Psoas muscle (tissue), 8 donors: ENCODE data around the gene PEX19. TPM values are rescaled to one million over a fixed set of nuclear protein-coding genes. Genes with fewer than 3 reads are reported as not detected.

Source experiments
- ATAC-seq, 4 donors: fragments of 200-7000 bp; cut with Tn5 transposase; one replicate each; pipeline ENCODE4 v1.9.1; 2020; ENCODE audit warnings: moderate library complexity in 3 of 4, mild to moderate bottlenecking in 2 of 4
- DNase-seq, 2 donors: peaks; one replicate each; pipeline ENCODE4 v3.0.0-alpha.2; 2020
- H3K27ac ChIP-seq: fragments of 200-600 bp; one replicate; pipeline ENCODE4 v1.8.0; 2022
- H3K27me3 ChIP-seq, 3 donors: fragments of 200-600 bp in 1 of 3; one replicate each; pipeline versions ENCODE4 v1.6.1 to v1.8.0; 2013 to 2022; ENCODE audit warnings: low read length in 2 of 3, mild to moderate bottlenecking in 2 of 3, moderate library complexity in 1 of 3; ENCODE audit not compliant: insufficient read depth in 3 of 3
- H3K36me3 ChIP-seq, 2 donors: fragments of 200-600 bp in 1 of 2; one replicate each; pipeline versions ENCODE4 v1.6.1 to v1.8.0; 2013 to 2022; ENCODE audit warnings: low read depth in 1 of 2, mild to moderate bottlenecking in 1 of 2, moderate library complexity in 1 of 2; ENCODE audit not compliant: insufficient read depth in 1 of 2
- H3K4me1 ChIP-seq: fragments of 200-600 bp; one replicate; pipeline ENCODE4 v1.8.0; 2022
- H3K4me3 ChIP-seq: fragments of 200-600 bp; one replicate; pipeline ENCODE4 v1.8.0; 2022; ENCODE audit warnings: mild to moderate bottlenecking
- H3K9me3 ChIP-seq: fragments of 200-600 bp; one replicate; pipeline ENCODE4 v1.8.0; 2022
- WGBS, 3 donors: extraction: QIAGEN DNeasy Blood & Tissue Kit; methylation state at CpG; one replicate each; pipeline versions ENCODE4 v1.1.6 to v1.1.7; 2013; 5-methylcytosine and 5-hydroxymethylcytosine counted together
- intact Hi-C, 2 donors: fragments of 100-400 bp; cut with DNase I; formaldehyde crosslinking; loops; one replicate each; pipeline versions ENCODE4 v1.11.0 to v1.14.2; 2022
- polyA plus RNA-seq, 3 donors: library from polyadenylated mRNA; stranded (reverse); fragments of 200-250 nt; gene quantifications; one replicate each; pipeline ENCODE4 v1.2.3, GENCODE V29; 2013
- total RNA-seq, 4 donors: library from RNA; stranded (reverse); fragmentation: NEBNext Ultra II Directional in 2 of 4; extraction: Animal tissue kit (Norgen Biotek cat#: 25700) in 2 of 4; gene quantifications; one replicate each; pipeline versions ENCODE4 v1.2.1 to v1.2.4, GENCODE V29; 2021 to 2023
- TF ChIP-seq, protein P1 (sequence below): fragments of 200-600 bp; IDR thresholded peaks from one replicate; pipeline ENCODE4 v1.8.0; 2022; ENCODE audit warnings: antibody characterized with exemption
- donor health status: healthy with polysubstance abuse.
- donor health status: DM: no; HTN: no; CAD: no; lungs with moderate emphysema.
- donor health status: Bipolar disorder and iron deficiency.
- donor health status: healthy.
- donor health status: DM: yes; HTN: yes; CAD: no.
- donor health status: DM: no; HTN: no; CAD: no.
- donor health status: DM: no; HTN: no; CAD: no.
- donor health status: DM: yes; HTN: yes; CAD: no.

Gene PEX19
- total and polyA plus RNA-seq, 7 donors = 30.2 to 117 (median 78.1) TPM

DNA sequence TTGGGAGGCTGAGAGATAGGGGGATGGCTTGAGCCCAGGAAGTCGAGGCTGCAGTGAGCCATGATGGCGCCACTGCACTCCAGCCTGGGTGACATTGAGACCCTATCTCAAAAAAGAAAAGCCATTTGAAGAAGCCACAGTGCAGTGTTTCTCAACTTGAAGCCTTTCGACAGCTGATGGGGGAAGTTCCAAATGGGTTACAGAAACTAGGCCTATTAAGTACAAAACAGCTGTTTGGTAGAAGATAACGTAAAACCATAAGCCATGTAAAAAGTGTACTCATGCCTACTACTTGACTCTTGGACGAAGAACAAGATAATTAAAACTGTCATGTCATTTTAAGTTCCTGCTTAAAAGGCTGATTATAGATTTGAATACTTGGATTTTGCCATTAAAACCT lies 41.5 kb upstream of the PEX19 start:
- DNase-seq = no peak
- TF ChIP-seq, protein P1, sequence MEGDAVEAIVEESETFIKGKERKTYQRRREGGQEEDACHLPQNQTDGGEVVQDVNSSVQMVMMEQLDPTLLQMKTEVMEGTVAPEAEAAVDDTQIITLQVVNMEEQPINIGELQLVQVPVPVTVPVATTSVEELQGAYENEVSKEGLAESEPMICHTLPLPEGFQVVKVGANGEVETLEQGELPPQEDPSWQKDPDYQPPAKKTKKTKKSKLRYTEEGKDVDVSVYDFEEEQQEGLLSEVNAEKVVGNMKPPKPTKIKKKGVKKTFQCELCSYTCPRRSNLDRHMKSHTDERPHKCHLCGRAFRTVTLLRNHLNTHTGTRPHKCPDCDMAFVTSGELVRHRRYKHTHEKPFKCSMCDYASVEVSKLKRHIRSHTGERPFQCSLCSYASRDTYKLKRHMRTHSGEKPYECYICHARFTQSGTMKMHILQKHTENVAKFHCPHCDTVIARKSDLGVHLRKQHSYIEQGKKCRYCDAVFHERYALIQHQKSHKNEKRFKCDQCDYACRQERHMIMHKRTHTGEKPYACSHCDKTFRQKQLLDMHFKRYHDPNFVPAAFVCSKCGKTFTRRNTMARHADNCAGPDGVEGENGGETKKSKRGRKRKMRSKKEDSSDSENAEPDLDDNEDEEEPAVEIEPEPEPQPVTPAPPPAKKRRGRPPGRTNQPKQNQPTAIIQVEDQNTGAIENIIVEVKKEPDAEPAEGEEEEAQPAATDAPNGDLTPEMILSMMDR = no peak
- WGBS, 3 donors = 57 to 81% (median 70%) methylated on average over 5 of the region's 5 CpGs
- Histone ChIP-seq H3K4me1 (no peaks in the 10 kb centered on the region), H3K4me3 (no peak overlapping the region), H3K9me3 (no peaks in the 10 kb centered on the region), H3K36me3 (peaks cover 16 to 99% of the 10 kb centered on the region in 2 donors), H3K27ac (no peak overlapping the region), H3K27me3 (no peaks in the 10 kb centered on the region)
- ATAC-seq = no peak
- intact Hi-C loops = no loop called here

DNA sequence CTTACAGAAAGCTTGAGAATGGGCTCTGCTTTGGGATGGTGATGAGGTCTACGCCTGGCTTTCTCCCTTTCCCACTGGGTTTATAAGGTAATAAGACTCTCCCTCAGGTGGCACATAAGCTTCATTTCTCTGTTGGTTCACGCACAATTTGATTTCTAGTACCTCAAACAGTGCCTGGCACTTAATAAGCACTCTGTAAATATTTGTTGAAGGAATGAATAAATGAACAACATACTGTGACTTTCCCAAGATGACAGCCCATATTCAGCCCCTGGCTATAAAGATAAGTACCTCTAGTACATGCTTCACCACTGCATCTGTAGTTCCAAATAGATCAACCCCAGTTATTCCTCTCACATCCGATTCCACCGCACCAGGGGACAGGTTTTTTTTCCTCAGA lies 40.3 kb upstream of the PEX19 start:
- H3K36me3 ChIP-seq = peaks cover 12 to 95% of the 10 kb centered on the region in 2 donors
- DNase-seq (no peak), ATAC-seq (no peak)
- H3K27me3 ChIP-seq = no peaks in the 10 kb centered on the region
- no peak overlapping the region for H3K4me3 ChIP-seq
- intact Hi-C loops = no loop called here
- WGBS, 3 donors = 93 to 96% (median 95%) methylated on average over 4 of the region's 4 CpGs
- TF ChIP-seq, protein P1 = no peak
- H3K9me3 ChIP-seq = no peaks in the 10 kb centered on the region
- H3K27ac ChIP-seq = no peak overlapping the region
- no peaks in the 10 kb centered on the region for H3K4me1 ChIP-seq

DNA sequence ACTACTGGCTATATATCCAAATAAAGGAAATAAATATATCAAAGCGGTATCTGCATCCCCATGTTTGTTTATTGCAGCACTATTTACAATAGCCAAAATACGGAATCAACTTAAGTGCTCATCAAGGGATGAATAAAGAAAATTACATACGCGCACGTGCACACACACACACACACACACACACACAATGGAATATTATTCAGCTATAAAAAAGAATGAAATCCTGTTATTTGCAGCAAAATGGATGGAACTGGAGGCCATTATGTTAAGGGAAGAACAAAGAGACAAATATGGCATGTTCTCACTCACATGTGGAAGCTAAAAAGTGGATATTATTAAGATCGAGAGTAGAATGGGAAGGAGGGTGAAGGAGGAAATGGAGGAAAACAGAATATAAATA lies 37.9 kb upstream of the PEX19 start:
- intact Hi-C loops = no loop called here
- H3K36me3 ChIP-seq = peaks cover 11 to 93% of the 10 kb centered on the region in 2 donors
- DNase-seq (no peak), ATAC-seq (no peak)
- no peaks in the 10 kb centered on the region for H3K27me3 ChIP-seq
- H3K4me1 ChIP-seq = no peaks in the 10 kb centered on the region
- TF ChIP-seq, protein P1 = no peak
- H3K4me3 ChIP-seq = no peak overlapping the region
- H3K27ac ChIP-seq = no peak overlapping the region
- WGBS, 3 donors = 97 to 98% (median 98%) methylated on average over 6 of the region's 6 CpGs
- no peaks in the 10 kb centered on the region for H3K9me3 ChIP-seq

DNA sequence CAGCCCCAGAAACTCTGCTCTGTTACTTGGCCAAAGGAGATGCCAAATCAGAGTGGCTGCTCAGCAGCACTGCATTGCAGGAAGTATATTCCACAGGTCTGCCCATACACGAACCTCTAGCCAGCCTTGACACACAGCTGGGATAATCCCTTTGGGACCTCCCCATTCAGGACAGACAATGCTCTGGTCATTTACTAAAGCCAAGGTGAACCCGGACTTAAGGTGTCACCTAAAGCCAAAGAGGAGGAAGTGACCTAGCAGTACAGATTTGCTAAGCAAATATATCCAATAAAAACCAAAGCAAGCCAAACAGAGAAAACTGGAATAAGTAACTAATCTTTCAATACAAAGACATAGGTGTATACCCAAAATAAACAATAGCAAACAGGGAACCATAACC lies 30.4 kb upstream of the PEX19 start:
- H3K27me3 ChIP-seq = no peaks in the 10 kb centered on the region
- intact Hi-C loops = no loop called here
- ATAC-seq = no peak
- no peak overlapping the region for H3K4me3 ChIP-seq
- H3K9me3 ChIP-seq = no peaks in the 10 kb centered on the region
- 62 to 74% (median 64%) methylated on average over 2 of the region's 2 CpGs for WGBS, 3 donors
- no peaks in the 10 kb centered on the region for H3K4me1 ChIP-seq
- no peak for DNase-seq
- no peak overlapping the region for H3K27ac ChIP-seq
- TF ChIP-seq, protein P1 = no peak
- peaks cover 20 to 98% of the 10 kb centered on the region in 2 donors for H3K36me3 ChIP-seq

DNA sequence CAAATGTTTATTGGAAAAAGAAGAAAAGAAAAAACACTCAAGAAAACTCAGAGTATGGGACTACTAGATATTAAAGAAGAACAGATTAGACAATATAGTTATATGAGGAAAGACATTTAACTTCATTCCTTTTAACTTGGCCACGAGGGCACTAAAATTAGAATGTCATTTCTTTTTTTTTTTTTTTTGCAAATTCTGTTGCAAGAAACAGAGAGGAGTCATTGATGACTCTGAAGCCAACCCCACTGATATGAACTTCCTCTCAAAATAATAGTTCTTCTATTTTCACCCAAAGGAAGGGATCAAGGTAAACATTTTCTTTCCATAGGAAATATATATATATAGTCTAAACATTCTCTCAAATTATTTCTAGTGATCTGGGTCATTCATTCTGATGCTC lies 24.6 kb upstream of the PEX19 start:
- H3K27ac ChIP-seq = no peak overlapping the region

More for the DNA sequence above, 24.6 kb upstream of the PEX19 start:
- WGBS, 3 donors = 61 to 79% (median 69%) methylated on average over 1 of the region's 1 CpG
- DNase-seq (no peak), ATAC-seq (no peak)
- Histone ChIP-seq H3K36me3 (peaks cover 32 to 100% of the 10 kb centered on the region in 2 donors), H3K4me3 (no peak overlapping the region), H3K4me1 (no peaks in the 10 kb centered on the region), H3K27me3 (no peaks in the 10 kb centered on the region), H3K9me3 (no peaks in the 10 kb centered on the region)
- TF ChIP-seq, protein P1 = no peak
- intact Hi-C loops = no loop called here
